GM12865 (cell line): ENCODE data around the gene LDB1.

Source experiments
- DNase-seq: peaks from one replicate; pipeline ENCODE4 v3.0.0; 2010; ENCODE audit warnings: low read depth
- H3K4me3 ChIP-seq: 2 replicates; pipeline ENCODE4 v1.5.1; 2011; ENCODE audit warnings: mild to moderate bottlenecking, low read depth, low read length, control low read depth
- TF ChIP-seq, protein P1 (sequence below): IDR thresholded peaks from 2 replicates; pipeline ENCODE4 v1.5.1; 2011; ENCODE audit warnings: low read length, control low read depth, low read depth, inconsistent platforms; ENCODE audit not compliant: insufficient read depth; ENCODE audit errors: missing control alignments

The LDB1 gene

GRCh38 chr10:102123223-102123622 lies 3.1 kb upstream of the LDB1 start:
- TF ChIP-seq, protein P1, sequence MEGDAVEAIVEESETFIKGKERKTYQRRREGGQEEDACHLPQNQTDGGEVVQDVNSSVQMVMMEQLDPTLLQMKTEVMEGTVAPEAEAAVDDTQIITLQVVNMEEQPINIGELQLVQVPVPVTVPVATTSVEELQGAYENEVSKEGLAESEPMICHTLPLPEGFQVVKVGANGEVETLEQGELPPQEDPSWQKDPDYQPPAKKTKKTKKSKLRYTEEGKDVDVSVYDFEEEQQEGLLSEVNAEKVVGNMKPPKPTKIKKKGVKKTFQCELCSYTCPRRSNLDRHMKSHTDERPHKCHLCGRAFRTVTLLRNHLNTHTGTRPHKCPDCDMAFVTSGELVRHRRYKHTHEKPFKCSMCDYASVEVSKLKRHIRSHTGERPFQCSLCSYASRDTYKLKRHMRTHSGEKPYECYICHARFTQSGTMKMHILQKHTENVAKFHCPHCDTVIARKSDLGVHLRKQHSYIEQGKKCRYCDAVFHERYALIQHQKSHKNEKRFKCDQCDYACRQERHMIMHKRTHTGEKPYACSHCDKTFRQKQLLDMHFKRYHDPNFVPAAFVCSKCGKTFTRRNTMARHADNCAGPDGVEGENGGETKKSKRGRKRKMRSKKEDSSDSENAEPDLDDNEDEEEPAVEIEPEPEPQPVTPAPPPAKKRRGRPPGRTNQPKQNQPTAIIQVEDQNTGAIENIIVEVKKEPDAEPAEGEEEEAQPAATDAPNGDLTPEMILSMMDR, result no peak
- no peak for DNase-seq
- no peak overlapping the region for H3K4me3 ChIP-seq

DNA sequence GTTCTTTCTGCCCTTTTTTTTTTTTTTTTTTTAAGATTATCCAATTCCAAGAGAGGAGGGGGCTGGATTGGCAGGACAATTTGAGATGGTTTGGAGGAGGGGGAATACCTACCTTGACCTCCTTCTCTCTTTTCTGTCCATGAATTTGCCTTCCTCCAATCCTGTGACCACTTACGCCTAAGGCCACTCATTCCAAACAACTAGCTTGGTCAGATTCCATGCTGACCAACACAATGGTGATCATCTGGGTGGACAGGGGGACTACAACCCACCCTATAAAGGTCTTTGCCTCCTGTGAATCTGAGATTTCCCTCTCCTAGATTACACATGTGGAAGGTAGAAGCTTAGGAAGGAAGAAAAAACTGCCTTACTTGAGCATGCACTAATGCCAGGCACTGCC lies 2.3 kb upstream of the LDB1 start:
- H3K4me3 ChIP-seq, result no peak overlapping the region
- no peak for DNase-seq
- TF ChIP-seq, protein P1, result no peak

DNA sequence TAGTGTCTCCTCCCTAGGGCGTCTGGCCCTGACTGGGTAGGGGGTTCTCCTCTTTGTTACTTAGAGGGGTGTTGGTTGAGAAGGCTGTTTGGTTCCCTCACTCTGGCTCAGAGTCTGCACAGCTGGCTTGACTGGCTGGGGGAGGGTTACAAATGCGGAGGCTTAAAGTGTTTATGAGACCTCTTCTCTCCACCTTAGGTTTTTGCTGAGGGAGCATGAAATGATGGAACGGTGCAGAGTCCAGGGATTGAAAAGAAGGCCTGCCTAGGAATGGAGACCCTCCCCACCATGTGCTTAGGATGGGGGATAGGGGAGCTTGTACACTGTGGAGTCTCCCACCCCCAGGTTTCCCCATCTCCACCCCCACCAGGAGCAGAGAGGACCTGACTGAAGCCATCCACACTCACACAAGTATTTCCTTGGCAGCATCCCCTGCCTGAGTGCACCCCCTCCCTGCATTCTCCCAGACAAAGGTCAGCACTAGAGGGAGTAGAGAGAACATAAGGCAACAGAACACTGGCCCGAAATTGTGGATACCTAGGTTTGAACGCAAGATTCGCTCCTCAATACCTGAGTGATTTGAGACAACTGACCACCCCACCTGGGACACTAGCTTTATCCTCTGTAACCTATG lies 1.7 kb upstream of the LDB1 start:
- H3K4me3 ChIP-seq, result no peak overlapping the region
- no peak for DNase-seq
- TF ChIP-seq, protein P1, result no peak

GRCh38 chr10:102120991-102121738 lies 997 bp upstream of the LDB1 start:
- H3K4me3 ChIP-seq, result peak overlapping the region; percentile 96
- DNase-seq, result no peak
- TF ChIP-seq, protein P1, result no peak

DNA sequence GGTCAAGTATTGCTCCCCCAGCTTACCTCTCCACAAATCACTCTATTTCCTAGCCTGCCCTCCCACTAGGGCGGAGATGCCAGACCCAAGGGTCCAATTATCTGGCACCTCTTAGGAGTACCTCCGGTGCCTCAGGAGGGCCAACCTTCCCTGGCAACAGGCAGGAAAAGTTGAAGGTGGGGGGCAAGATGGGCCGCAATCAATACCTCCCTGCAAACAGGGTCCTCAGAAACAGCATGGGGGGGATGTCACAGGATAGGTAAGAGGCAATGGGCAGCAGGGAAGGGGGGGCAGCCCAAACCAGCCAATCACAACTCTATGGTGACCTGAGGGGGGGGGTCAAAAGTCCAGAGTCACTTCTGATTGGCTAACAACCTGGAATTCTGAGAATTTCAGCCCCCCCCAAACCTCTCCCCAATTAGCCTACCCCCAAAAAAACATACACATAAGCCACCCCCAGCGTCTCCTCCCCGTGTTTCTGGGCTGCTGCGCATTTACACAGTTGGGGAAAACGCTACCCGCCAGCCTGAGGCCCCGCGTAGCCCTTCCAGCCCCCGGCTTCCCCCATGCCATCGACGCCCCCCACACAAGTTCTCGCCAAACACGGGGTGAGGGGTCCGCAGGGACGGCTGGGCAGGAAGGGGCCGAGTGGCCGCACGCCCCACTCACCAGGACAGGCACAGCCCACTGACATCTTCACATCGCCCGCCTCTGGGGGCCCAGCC lies 589 bp downstream of the LDB1 start:
- TF ChIP-seq, protein P1, result no peak
- DNase-seq, result peak; percentile 74
- H3K4me3 ChIP-seq, result peak overlapping the region; percentile 96

DNA sequence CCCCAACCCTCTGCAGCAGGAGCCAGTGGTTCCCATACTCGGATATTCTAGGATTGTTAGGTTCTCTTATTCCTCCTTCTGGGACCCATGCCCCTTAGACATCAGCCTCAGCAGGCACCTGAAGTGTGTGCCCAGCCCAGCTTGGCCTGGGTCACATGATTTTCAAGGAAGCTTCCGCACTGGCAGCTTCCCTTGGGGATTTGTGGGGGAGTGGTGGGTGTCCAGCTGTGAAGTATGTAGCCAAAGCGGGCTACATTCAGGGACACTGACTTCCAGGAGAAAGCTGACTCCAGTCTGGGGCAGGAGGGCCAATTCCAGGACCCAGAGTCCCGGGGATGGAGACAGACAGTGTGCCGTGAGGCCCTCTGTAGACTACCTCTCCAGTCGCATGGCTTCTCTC lies 1.3 kb downstream of the LDB1 start:
- DNase-seq, result peak; percentile 39
- TF ChIP-seq, protein P1, result no peak
- peak overlapping the region; percentile 96 for H3K4me3 ChIP-seq
